ENCODE data around the gene TSPEAR.

The TSPEAR gene

GRCh38 chr21:44599264-44600029, 111.9 kb downstream of the TSPEAR start:
- no peak overlapping the region for H3K4me3 ChIP-seq (replicated peaks; ENCODE audit: low read depth, low read length)
- DNase-seq (ENCODE audit: low read depth) = no peak
- TF ChIP-seq CTCF (IDR thresholded peaks at IDR 0.05; ENCODE audit: low read length, missing control alignments) = no peak

DNA sequence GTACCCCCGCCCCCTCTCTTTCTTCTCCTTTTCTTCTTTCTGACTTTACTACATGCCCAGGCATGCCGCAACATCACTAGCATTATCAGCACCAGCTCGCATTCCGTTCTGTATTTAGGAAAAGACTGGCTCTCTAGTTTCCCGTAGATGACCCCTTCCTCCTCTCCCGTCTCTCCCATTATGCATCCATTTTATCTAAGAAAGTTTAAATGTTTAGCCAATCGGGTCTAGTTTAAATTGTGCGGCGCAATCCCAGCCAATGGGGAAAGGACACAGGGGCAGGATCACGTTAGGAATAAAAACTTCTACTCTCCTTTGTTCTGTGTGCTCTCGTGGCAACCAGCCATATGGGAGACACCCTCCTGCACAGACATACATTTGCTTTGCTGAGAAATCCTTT, 113.3 kb downstream of the TSPEAR start:
- TF ChIP-seq CTCF (IDR thresholded peaks at IDR 0.05; ENCODE audit: low read length, missing control alignments) = no peak
- no peak overlapping the region for H3K4me3 ChIP-seq (replicated peaks; ENCODE audit: low read depth, low read length)
- no peak for DNase-seq (ENCODE audit: low read depth)

GRCh38 chr21:44596068-44596725, 115.2 kb downstream of the TSPEAR start:
- no peak overlapping the region for H3K4me3 ChIP-seq (replicated peaks; ENCODE audit: low read depth, low read length)
- DNase-seq (ENCODE audit: low read depth) = no peak
- no peak for TF ChIP-seq CTCF (IDR thresholded peaks at IDR 0.05; ENCODE audit: low read length, missing control alignments)

DNA sequence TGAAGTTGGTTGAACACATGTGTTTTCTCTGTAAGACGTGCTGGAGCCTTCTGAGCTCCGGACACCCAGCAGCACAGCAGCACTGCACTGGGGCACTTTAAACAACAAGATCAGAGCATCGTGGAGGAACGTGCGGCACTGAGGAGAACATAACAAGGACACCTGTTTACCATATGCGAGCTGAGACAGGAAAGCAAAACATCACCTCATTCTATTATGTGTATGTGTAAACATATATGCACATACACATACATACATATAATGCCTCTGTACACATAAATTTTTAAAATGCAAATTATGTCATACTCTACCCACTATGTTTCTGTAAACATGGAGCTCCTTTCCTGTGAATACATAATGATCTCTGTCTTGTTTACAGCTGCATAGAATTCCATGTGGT, 115.8 kb downstream of the TSPEAR start:
- no peak for TF ChIP-seq CTCF (IDR thresholded peaks at IDR 0.05; ENCODE audit: low read length, missing control alignments)
- no peak overlapping the region for H3K4me3 ChIP-seq (replicated peaks; ENCODE audit: low read depth, low read length)
- DNase-seq (ENCODE audit: low read depth) = no peak

GRCh38 chr21:44594406-44594916, 116.9 kb downstream of the TSPEAR start:
- no peak for DNase-seq (ENCODE audit: low read depth)
- no peak overlapping the region for H3K4me3 ChIP-seq (replicated peaks; ENCODE audit: low read depth, low read length)
- no peak for TF ChIP-seq CTCF (IDR thresholded peaks at IDR 0.05; ENCODE audit: low read length, missing control alignments)

DNA sequence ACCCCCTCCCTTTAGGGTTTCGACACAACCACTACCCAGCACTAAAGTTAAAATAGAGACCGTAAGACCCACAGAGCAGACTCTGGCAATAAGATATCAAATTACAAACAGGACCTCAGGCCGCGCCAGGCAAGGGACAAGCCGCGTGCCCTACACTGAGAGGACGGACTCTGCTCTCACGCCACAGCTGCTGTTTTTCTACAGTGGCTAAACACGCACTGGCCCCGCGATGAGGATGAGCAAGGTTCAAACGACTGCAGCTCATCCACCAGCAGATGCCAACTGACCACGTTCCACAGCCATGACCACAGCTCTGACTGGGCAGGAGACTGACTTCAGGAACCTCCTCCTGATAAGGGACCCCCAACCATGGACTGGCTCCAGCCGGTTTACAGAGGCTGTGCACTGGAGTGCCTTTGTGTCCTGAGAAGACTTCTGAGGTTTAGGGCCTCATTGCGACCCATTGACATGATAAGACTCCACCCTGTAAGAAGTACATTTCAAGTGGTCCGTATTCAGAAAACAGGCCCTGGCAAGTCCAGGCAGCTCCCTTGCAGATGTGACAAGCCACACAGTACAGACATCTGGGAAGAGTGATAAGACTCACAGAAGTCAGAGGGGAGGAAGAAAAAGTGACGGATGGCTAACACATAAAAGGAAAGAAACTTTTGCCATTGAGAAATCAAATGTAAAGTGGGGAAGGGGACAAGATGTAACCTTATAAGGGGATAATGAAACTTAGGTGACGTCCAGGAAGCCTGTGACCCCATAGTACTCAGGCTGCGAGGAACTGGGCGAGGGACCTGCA, 117.6 kb downstream of the TSPEAR start:
- DNase-seq (ENCODE audit: low read depth) = no peak
- TF ChIP-seq CTCF (IDR thresholded peaks at IDR 0.05; ENCODE audit: low read length, missing control alignments) = no peak
- no peak overlapping the region for H3K4me3 ChIP-seq (replicated peaks; ENCODE audit: low read depth, low read length)

Data from fibroblast of pulmonary artery (primary cell).